Mesodermal cell (in vitro differentiated cells): ENCODE data around the gene RTF1.

Experiments
- H3K27ac ChIP-seq: 2 replicates; pipeline ENCODE4 v1.7.0; 2013; ENCODE audit warnings: mild to moderate bottlenecking, low read depth, low read length, moderate library complexity; ENCODE audit not compliant: severe bottlenecking
- H3K36me3 ChIP-seq: 2 replicates; pipeline ENCODE4 v1.7.1; 2013; ENCODE audit warnings: mild to moderate bottlenecking, low read length, moderate library complexity; ENCODE audit not compliant: control insufficient read depth, insufficient read depth
- H3K4me1 ChIP-seq: one replicate; pipeline ENCODE4 v1.7.1; 2013; ENCODE audit warnings: mild to moderate bottlenecking, low read length; ENCODE audit not compliant: insufficient read depth, control insufficient read depth, poor library complexity, severe bottlenecking
- H3K4me3 ChIP-seq: 2 replicates; pipeline ENCODE4 v1.7.0; 2013; ENCODE audit warnings: low read length, control low read depth, mild to moderate bottlenecking; ENCODE audit not compliant: insufficient read depth, poor library complexity, severe bottlenecking; ENCODE audit errors: extremely low read depth
- H3K9me3 ChIP-seq: 2 replicates; pipeline ENCODE4 v1.7.1; 2013; ENCODE audit warnings: mild to moderate bottlenecking, low read length, moderate library complexity; ENCODE audit not compliant: control insufficient read depth
- WGBS, 2 experiments: methylation state at CpG; one replicate each; pipeline ENCODE4 v1.1.5; 2013; ENCODE audit warnings: missing lambda C conversion rate in 2 of 2; ENCODE audit not compliant: insufficient coverage in 2 of 2; 5-methylcytosine and 5-hydroxymethylcytosine counted together

The RTF1 gene

DNA sequence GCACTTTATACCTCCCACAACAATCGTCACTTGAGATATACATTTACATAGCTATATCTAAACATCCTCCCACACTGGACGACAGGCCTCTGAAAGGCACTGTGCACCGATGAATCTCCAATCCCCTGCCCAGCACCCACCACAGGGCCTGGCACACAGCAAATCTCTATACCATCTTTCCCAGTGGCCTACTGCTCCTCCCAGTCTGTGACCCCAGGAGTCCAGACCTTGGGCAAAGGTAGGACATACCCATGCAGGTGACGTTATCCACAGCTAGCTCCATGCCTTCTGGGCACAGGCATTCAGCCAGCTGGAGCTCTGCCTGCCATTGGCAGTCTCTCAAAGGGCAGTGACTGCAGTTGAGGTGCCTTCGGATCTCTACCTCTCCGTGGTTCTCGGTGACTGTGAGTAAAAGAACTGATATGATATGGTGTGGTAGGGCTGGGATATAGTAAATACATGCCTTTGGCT, 91.0 kb downstream of the RTF1 start:
- WGBS, 2 experiments: 86 to 91% methylated on average over 6 to 7 of the region's 7 CpGs
- Histone ChIP-seq H3K27ac (no peak overlapping the region), H3K36me3 (no peaks in the 10 kb centered on the region), H3K4me1 (peaks cover 13% of the 10 kb centered on the region), H3K9me3 (no peaks in the 10 kb centered on the region), H3K4me3 (no peak overlapping the region)

DNA sequence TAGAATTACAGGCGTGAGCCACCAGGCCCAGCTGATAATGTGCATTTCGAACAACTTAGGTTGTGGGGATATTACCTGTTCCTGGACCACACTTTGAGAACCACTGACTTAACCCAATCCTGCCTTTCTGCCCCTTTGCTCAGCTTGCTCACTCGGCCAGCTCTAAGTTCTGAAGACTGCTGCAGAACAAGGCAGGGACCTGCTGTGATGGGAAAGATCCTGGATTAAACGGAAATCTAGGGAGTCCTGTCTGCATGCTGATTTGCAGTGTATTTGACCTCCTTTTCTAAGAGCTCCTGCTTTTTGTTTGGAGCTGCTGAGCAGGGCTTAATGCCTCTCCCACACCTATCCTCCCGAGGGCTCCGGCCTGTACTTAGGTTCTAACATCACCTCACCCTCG, 93.8 kb downstream of the RTF1 start:
- Histone ChIP-seq H3K9me3 (no peaks in the 10 kb centered on the region), H3K4me1 (peaks cover 15% of the 10 kb centered on the region), H3K4me3 (no peak overlapping the region), H3K36me3 (no peaks in the 10 kb centered on the region), H3K27ac (no peak overlapping the region)
- 31 to 53% methylated on average over 5 to 6 of the region's 7 CpGs for WGBS, 2 experiments

DNA sequence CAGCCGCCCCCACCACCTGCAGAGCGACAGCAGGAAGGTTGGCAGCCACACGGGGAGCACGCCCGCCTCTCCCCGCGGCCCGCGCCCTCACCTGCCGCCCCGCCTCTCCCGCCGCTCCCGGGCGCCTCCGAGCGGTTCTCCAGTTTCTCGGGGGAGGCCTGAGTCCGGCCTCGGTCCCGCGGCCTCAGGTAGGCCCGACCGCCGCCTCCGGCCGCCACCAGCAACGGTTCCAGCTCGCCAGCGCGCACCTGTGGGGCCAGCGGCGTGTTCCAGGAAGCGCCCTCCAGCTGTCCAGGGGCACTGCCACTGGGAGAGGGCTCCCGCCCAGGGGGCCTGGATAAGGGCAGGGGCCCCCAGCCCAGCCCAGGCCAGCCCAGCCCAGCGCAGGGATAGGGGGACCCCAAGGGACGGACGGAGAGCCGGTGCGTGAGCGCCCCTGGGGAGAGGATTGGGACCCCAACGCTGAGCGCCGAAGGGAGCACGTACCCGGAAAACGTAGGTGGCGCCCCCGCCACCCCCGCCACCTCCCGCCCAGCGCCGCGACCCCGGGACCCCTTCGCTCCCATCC, 94.5 kb downstream of the RTF1 start:
- Histone ChIP-seq H3K4me1 (peaks cover 15% of the 10 kb centered on the region), H3K36me3 (peaks cover 2% of the 10 kb centered on the region), H3K9me3 (no peaks in the 10 kb centered on the region), H3K4me3 (peak overlapping the region; percentile 1), H3K27ac (no peak overlapping the region)
- WGBS, 2 experiments: 4% methylated on average over 30 to 48 of the region's 56 CpGs

DNA sequence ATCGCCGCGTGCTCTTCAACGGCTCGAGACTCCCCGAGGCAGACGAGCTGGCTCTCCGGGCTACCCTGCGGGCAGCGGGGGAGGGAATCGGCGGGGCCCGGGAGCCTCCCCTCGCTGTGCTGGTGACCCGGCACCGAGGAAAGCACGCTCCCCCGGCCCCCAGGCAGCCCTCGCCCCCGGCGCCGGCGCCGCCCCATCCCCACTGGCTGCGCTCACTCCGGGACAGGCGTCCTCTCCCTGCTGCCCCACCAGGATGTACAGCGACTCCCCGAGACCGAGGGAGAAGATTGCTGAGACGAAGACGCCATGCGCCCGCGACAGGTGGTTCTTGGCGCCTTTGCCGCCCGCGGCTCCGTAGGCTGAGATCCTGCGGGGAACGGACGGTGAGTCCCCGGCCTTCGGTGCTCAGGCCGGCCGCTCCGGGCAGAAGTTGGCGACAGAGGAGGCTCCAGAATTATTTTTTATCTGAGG, 95.0 kb downstream of the RTF1 start:
- peak overlapping the region; percentile 5 for H3K4me3 ChIP-seq
- no peak overlapping the region for H3K27ac ChIP-seq
- WGBS, 2 experiments: 2 to 5% methylated on average over 40 to 42 of the region's 49 CpGs
- peaks cover 15% of the 10 kb centered on the region for H3K4me1 ChIP-seq
- no peaks in the 10 kb centered on the region for H3K9me3 ChIP-seq
- H3K36me3 ChIP-seq: peaks cover 3% of the 10 kb centered on the region

DNA sequence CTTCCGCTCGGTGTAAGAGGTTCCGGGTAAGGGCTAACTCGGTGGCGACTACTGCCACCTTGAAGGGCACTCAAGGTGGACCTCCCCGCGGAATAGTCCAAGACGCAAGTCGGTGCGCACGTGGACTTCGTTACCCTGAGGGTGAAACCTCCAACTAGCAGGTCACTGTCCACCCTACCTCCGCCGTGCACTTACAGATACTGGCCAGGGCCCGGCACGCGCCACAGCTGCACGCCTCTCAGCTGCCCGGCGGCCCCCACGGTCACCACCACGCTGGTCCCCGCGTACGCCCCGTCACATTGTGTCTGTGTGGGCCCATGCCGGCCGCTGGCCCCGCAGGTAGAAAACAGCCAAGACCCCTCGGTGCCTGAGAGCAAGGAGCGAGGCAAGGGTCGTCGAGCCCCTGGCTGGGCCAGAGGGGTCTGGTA, 95.6 kb downstream of the RTF1 start:
- peaks cover 15% of the 10 kb centered on the region for H3K4me1 ChIP-seq
- H3K36me3 ChIP-seq: peaks cover 9% of the 10 kb centered on the region
- H3K9me3 ChIP-seq: no peaks in the 10 kb centered on the region
- H3K27ac ChIP-seq: no peak overlapping the region
- 16 to 19% methylated on average over 30 to 33 of the region's 33 CpGs for WGBS, 2 experiments
- peak overlapping the region; percentile 34 for H3K4me3 ChIP-seq

DNA sequence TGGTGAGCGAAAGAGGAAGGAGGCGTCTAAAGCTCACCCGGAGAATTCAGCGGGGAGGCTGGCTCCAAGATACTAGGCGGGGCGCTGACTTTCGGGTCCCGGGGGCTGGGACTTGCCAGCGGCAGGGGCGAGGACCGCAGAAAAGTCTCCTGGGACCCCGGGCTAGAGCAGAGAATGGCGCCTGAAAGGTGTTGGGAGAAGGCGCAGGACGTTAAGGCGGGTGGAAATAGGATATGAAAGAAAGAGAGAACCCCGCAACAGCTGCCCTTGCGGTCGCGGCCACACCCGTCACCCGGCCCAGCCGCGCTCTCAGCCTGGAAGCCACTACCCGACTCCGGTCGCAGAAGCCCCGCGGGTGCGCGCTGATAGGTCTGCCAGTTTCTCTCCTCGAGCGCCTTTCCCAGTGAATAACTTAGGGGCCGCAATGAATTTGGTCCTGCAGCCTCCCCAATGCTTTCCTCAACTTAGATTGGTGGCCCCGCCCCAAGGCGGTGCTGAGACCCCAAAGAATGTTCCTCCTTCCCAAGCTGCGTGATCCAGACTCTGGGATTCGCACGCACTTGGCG, 96.1 kb downstream of the RTF1 start:
- peaks cover 15% of the 10 kb centered on the region for H3K4me1 ChIP-seq
- no peaks in the 10 kb centered on the region for H3K9me3 ChIP-seq
- peak overlapping the region; percentile 34 for H3K4me3 ChIP-seq
- peaks cover 14% of the 10 kb centered on the region for H3K36me3 ChIP-seq
- H3K27ac ChIP-seq: no peak overlapping the region
- WGBS, 2 experiments: 3 to 4% methylated on average over 30 to 33 of the region's 40 CpGs

DNA sequence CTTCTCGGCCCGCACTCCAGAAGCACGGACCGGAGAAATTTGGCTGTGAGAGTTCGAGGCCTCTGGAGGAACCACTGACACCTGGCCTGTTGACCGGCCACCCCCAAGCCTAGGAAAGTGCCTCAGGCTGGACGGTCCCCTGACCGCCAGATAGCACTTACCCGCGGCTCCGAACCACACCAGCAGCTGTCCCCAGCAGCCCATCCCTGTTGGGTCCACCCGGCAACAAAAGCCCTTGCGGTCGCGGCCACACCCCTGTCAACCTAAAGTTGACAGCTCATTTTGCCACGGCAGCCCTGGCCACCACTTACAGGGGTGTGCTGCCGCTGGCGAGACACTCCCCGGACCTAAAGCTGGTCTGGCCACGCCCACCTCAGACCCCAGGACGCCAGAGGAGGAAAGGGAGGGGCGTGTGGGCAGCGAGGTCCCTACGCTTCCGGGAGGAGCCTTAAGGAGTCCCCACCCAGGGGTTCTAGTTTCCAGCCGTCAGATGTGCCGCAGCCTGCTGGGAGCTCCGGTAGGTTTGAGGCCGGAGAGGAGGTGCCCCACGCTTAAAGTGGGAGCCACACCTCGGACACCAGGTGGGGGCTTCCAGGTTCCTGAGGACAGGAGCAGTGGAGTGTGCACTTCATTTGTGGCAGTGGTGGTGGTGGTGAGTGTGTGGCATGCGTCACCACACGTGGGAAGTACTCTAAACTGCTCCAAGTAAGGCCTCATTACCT, 96.8 kb downstream of the RTF1 start, which contains the start of gene LTK:
Gene LTK (minus strand): TSS at position 322 of the 722 bp plus-strand sequence. CDS start 118 bp downstream, at position 204.
- WGBS, 2 experiments: 12 to 14% methylated on average over 18 to 32 of the region's 33 CpGs
- no peak within 1 kb of the TSS for H3K27ac ChIP-seq
- H3K36me3 ChIP-seq: peaks cover 15% of the 10 kb centered on the region
- peak within 1 kb of the TSS; percentile 34 for H3K4me3 ChIP-seq
- H3K4me1 ChIP-seq: peaks cover 15% of the 10 kb centered on the region
- no peaks in the 10 kb centered on the region for H3K9me3 ChIP-seq

DNA sequence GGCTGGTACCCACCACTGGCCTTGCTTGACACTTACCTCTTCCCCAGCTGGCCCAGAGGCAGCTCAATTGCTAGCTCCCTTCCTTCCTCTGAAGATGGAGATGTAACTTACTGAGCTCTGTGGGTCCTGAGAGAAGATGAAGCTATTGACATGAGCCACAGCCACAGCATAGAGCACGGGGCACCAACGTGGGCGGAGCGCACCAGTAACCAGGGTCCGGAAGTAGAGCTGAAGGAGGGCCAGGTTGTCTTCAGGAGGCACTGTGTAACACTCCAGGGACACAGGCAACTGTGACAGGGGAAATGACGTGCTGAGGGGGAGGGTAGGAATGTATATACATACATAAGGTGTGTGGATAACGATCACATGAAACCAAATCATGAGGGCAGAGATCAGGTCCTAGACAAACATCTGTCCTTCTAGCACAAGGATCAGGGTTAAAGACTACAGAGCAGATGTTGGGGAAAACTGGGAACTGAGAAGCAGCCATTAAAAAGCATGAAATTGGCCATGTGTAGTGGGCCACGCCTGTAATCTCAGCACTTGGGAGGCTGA, 101.1 kb downstream of the RTF1 start:
- H3K27ac ChIP-seq: no peak overlapping the region
- H3K9me3 ChIP-seq: no peaks in the 10 kb centered on the region
- no peak overlapping the region for H3K4me3 ChIP-seq
- peaks cover 39% of the 10 kb centered on the region for H3K36me3 ChIP-seq
- 92 to 97% methylated on average over 8 of the region's 8 CpGs for WGBS, 2 experiments
- H3K4me1 ChIP-seq: peaks cover 5% of the 10 kb centered on the region

DNA sequence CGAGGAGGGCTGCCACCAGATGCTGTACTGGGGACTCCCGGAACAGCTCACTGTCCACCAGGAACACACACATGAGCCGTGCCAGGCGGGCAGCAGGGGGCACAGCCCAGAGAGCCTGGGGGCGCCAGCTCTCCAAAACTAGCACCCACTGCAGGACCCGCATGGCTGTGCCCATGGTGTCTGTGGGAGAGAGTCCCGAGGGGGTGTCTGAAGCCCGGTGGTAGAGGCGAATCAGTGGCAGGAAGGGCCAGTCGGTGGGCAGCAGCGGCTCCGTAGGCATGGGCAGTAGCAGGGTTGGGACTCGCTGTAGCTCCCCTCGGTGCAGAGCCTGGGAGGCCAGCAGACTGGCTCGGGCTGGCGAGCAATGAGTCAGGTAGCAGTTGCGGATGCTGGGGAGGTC, 103.7 kb downstream of the RTF1 start:
- Histone ChIP-seq H3K4me3 (no peak overlapping the region), H3K4me1 (no peaks in the 10 kb centered on the region), H3K27ac (no peak overlapping the region), H3K9me3 (no peaks in the 10 kb centered on the region), H3K36me3 (peaks cover 54% of the 10 kb centered on the region)
- 94 to 96% methylated on average over 17 of the region's 17 CpGs for WGBS, 2 experiments

DNA sequence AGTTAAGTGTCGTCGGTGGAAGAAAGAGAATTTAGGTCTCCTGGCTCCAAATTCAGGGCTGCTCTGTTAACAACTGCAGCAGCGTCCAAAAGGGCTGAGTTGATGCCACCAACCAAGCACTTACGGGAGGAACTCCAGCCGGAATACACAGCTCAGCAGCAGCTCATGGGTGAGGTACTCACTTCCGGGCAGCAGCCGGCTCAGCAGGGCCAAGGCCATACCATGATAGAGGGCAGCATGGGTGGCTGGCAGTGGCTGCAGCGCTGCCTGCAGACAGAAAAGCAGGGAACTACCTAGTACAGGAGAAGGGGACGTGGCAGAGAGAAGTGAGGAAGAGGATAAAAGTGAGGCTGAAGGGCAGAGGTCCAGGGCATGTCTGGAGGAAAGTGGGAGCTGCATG, 104.7 kb downstream of the RTF1 start:
- H3K4me1 ChIP-seq: no peaks in the 10 kb centered on the region
- peaks cover 62% of the 10 kb centered on the region for H3K36me3 ChIP-seq
- no peak overlapping the region for H3K27ac ChIP-seq
- no peaks in the 10 kb centered on the region for H3K9me3 ChIP-seq
- H3K4me3 ChIP-seq: no peak overlapping the region
- 93% methylated on average over 9 of the region's 9 CpGs for WGBS, 2 experiments
